ENCODE data around the gene ISG15. TPM values are rescaled to one million over a fixed set of nuclear protein-coding genes. Genes with fewer than 3 reads are reported as not detected.

Gene ISG15
- polyA plus RNA-seq, 1 of the 3 experiments (the other 2 are of a cell fraction), result 28.6 TPM

- peaks cover 0 to 17% of the 10 kb centered on the region in 2 experiments for H3K36me3 ChIP-seq (replicated peaks in 1 of 2; ENCODE audit: control insufficient read depth in 1 of 2, insufficient read depth in 2 of 2, low read length in 1 of 2)
- peaks cover 16% of the 10 kb centered on the region for H4K20me1 ChIP-seq (ENCODE audit: insufficient read depth)
- no CpG with 5 or more reads among the region's 25 CpGs for WGBS (ENCODE audit: low lambda C conversion rate)
- no peak overlapping the region for H3K4me3 ChIP-seq (ENCODE audit: low read depth in 2 of 2, low read length in 1 of 2)
- CTCF ChIA-PET, result interaction anchor here (4.4 to 4.5 kb wide), 3 partner anchors 18 to 57 kb away, joined by 38 to 43 read pairs (median 40); no protein-coding TSS in a partner anchor
- no peak overlapping the region for H3K27ac ChIP-seq (ENCODE audit: low read depth in 2 of 2, low read length in 1 of 2)
- H2AFZ ChIP-seq (ENCODE audit: low read depth), result no peak overlapping the region
- H3K9me2 ChIP-seq, result no peaks in the 10 kb centered on the region
- H3K9me3 ChIP-seq, result no peaks in the 10 kb centered on the region
- no peak for DNase-seq
- no peaks in the 10 kb centered on the region for H3K79me2 ChIP-seq (ENCODE audit: insufficient read depth)
- no peak overlapping the region for H3K9ac ChIP-seq
- H3F3A ChIP-seq (replicated peaks; ENCODE audit: insufficient read depth), result no peaks in the 10 kb centered on the region
- H3K27me3 ChIP-seq (ENCODE audit: insufficient read depth), result no peaks in the 10 kb centered on the region
- H3K4me2 ChIP-seq, result no peak overlapping the region
- TF ChIP-seq ZBTB33 (IDR thresholded peaks at IDR 0.05; ENCODE audit: borderline replicate concordance, low read depth), result no peak
- no peak for TF ChIP-seq FOXJ3 (CRISPR knock-in tag; IDR thresholded peaks at IDR 0.05)
- no peak for TF ChIP-seq ELF1 (IDR thresholded peaks at IDR 0.05)
- no peak for TF ChIP-seq EZH2phosphoT487 (IDR thresholded peaks at IDR 0.05; ENCODE audit: borderline replicate concordance, low read depth)
- TF ChIP-seq USF2 (IDR thresholded peaks at IDR 0.05; ENCODE audit: borderline replicate concordance, low read depth, low read length), result no peak
- TF ChIP-seq NFIC (IDR thresholded peaks at IDR 0.05; ENCODE audit: borderline replicate concordance), result no peak
- TF ChIP-seq RFX5 (IDR thresholded peaks at IDR 0.05; ENCODE audit: low read length), result no peak
- no peak for TF ChIP-seq TEAD4 (IDR thresholded peaks at IDR 0.05; ENCODE audit: borderline replicate concordance, insufficient read depth)
- no peak for TF ChIP-seq YY1 (IDR thresholded peaks at IDR 0.05; ENCODE audit: low read depth)
- no peak for TF ChIP-seq PBX3 (IDR thresholded peaks at IDR 0.05)
- no peak for TF ChIP-seq FOSL2 (IDR thresholded peaks at IDR 0.05; ENCODE audit: borderline replicate concordance, low read depth)
- no peak for TF ChIP-seq TCF12 (IDR thresholded peaks at IDR 0.05)
- TF ChIP-seq POLR2AphosphoS5 (IDR thresholded peaks at IDR 0.05; ENCODE audit: low read depth, low read length), result no peak
- no peak for TF ChIP-seq CTCF (IDR thresholded peaks at IDR 0.05)
- TF ChIP-seq USF1 (IDR thresholded peaks at IDR 0.05; ENCODE audit: borderline replicate concordance, low read depth), result no peak
- H3K4me1 ChIP-seq (ENCODE audit: control insufficient read depth in 1 of 2, insufficient read depth in 2 of 2, low read depth in 1 of 2, low read length in 1 of 2), result peaks cover 0 to 18% of the 10 kb centered on the region in 2 experiments; a peak in 1 of 4 replicates
- POLR2A ChIA-PET, result no interaction called here
These were observed 28.6 kb downstream of the ISG15 start for GRCh38 chr1:1041873-1042272.
